Vagina (tissue), 2 donors: Measurements from ENCODE around the gene KRTAP5-3. TPM values are rescaled to one million over a fixed set of nuclear protein-coding genes. Genes with fewer than 3 reads are reported as not detected.

Experiments used
- DNase-seq, 2 donors: peaks; one replicate each; pipeline ENCODE4 v3.0.0-alpha.2; 2017; ENCODE audit errors: extremely low spot score in 2 of 2
- H3K27ac ChIP-seq: fragments of 200-600 bp; sonication (generic); one replicate; pipeline ENCODE4 v1.5.1; 2019
- H3K27me3 ChIP-seq: fragments of 200-600 bp; sonication (generic); one replicate; pipeline ENCODE4 v1.5.1; 2019
- H3K36me3 ChIP-seq, 2 donors: fragments of 200-600 bp; sonication (generic); one replicate each; pipeline ENCODE4 v1.5.1; 2017 to 2019
- H3K4me1 ChIP-seq: fragments of 200-600 bp; sonication (generic); one replicate; pipeline ENCODE4 v1.5.1; 2019
- H3K4me3 ChIP-seq, 2 donors: fragments of 200-600 bp; sonication (generic); 1 replicate in 1 of 2; 2 replicates in 1 of 2; pipeline ENCODE4 v1.5.1; 2016 to 2019
- H3K9me3 ChIP-seq: fragments of 200-600 bp; sonication (generic); one replicate; pipeline ENCODE4 v1.5.1; 2019
- CTCF ChIP-seq, 3 experiments: fragments of 450-650 bp in 2 of 3; fragments of 200-600 bp in 1 of 3; sonication (generic) in 1 of 3; IDR thresholded peaks; one replicate each; pipeline ENCODE4 v1.5.1; 2017 to 2019; ENCODE audit warnings: antibody characterized with exemption in 3 of 3, mild to moderate bottlenecking in 2 of 3, moderate library complexity in 2 of 3
- POLR2A ChIP-seq, 2 donors: fragments of 450-650 bp; IDR thresholded peaks; one replicate each; pipeline ENCODE4 v1.6.1; 2017; ENCODE audit warnings: antibody characterized with exemption in 2 of 2, mild to moderate bottlenecking in 2 of 2, moderate library complexity in 2 of 2
- POLR2AphosphoS5 ChIP-seq, 2 donors: sonication (generic); formaldehyde crosslinking; IDR thresholded peaks; one replicate each; pipeline ENCODE4 v1.9.0; 2017; ENCODE audit warnings: antibody characterized with exemption in 2 of 2, mild to moderate bottlenecking in 2 of 2, low read depth in 1 of 2; ENCODE audit not compliant: insufficient read depth in 1 of 2
- intact Hi-C: fragments of 100-400 bp; cut with DNase I; formaldehyde crosslinking; loops from one replicate; pipeline ENCODE4 v1.15.1; 2023
- total RNA-seq: library from RNA; depleted of rRNA; stranded (reverse); fragments of >200 nt; gene quantifications from one replicate; pipeline ENCODE4 v1.2.3, GENCODE V29; 2016

The KRTAP5-3 gene
- total RNA-seq, 1 donor from 2014 or later: not detected

- no peaks in the 10 kb centered on the region for H3K9me3 ChIP-seq
- H3K27ac ChIP-seq: no peak overlapping the region
- no peaks in the 10 kb centered on the region for H3K36me3 ChIP-seq
- peaks cover 24% of the 10 kb centered on the region for H3K4me1 ChIP-seq
- TF ChIP-seq POLR2AphosphoS5 (IDR thresholded peaks at IDR 0.05; ENCODE audit: insufficient read depth in 1 of 2, low read depth in 1 of 2) (no peak), POLR2A (IDR thresholded peaks at IDR 0.05) (no peak), CTCF (IDR thresholded peaks at IDR 0.05) (no peak)
- no peak for DNase-seq
- no peak overlapping the region for H3K4me3 ChIP-seq
- H3K27me3 ChIP-seq: no peaks in the 10 kb centered on the region
- intact Hi-C loops: no loop called here
These were observed 44.3 kb downstream of the KRTAP5-3 start for GRCh38 chr11:1563697-1564534.

GRCh38 chr11:1563149-1563638, 45.1 kb downstream of the KRTAP5-3 start:
- Histone ChIP-seq H3K4me3 (no peak overlapping the region), H3K27ac (no peak overlapping the region), H3K4me1 (peaks cover 31% of the 10 kb centered on the region), H3K9me3 (no peaks in the 10 kb centered on the region), H3K27me3 (no peaks in the 10 kb centered on the region), H3K36me3 (no peaks in the 10 kb centered on the region)
- no peak for DNase-seq
- intact Hi-C loops: no loop called here
- TF ChIP-seq POLR2A (IDR thresholded peaks at IDR 0.05) (no peak), POLR2AphosphoS5 (IDR thresholded peaks at IDR 0.05; ENCODE audit: insufficient read depth in 1 of 2, low read depth in 1 of 2) (no peak), CTCF (IDR thresholded peaks at IDR 0.05) (no peak)

- H3K27ac ChIP-seq: no peak overlapping the region
- intact Hi-C loops: no loop called here
These were observed 45.7 kb downstream of the KRTAP5-3 start for GRCh38 chr11:1562469-1563148.

GRCh38 chr11:1561955-1562354, 46.3 kb downstream of the KRTAP5-3 start:
- H3K4me3 ChIP-seq: no peak overlapping the region
- H3K9me3 ChIP-seq: no peaks in the 10 kb centered on the region
- H3K27me3 ChIP-seq: no peaks in the 10 kb centered on the region
- peaks cover 40% of the 10 kb centered on the region for H3K4me1 ChIP-seq
- DNase-seq: no peak
- intact Hi-C loops: no loop called here
- H3K36me3 ChIP-seq: no peaks in the 10 kb centered on the region
- no peak overlapping the region for H3K27ac ChIP-seq
- TF ChIP-seq CTCF (IDR thresholded peaks at IDR 0.05) (no peak), POLR2AphosphoS5 (IDR thresholded peaks at IDR 0.05; ENCODE audit: insufficient read depth in 1 of 2, low read depth in 1 of 2) (no peak), POLR2A (IDR thresholded peaks at IDR 0.05) (no peak)

More at GRCh38 chr11:1562469-1563148, 45.7 kb downstream of the KRTAP5-3 start:
- TF ChIP-seq POLR2AphosphoS5 (IDR thresholded peaks at IDR 0.05; ENCODE audit: insufficient read depth in 1 of 2, low read depth in 1 of 2) (no peak), POLR2A (IDR thresholded peaks at IDR 0.05) (no peak), CTCF (IDR thresholded peaks at IDR 0.05) (no peak)
- H3K4me1 ChIP-seq: peaks cover 37% of the 10 kb centered on the region
- H3K9me3 ChIP-seq: no peaks in the 10 kb centered on the region
- no peak for DNase-seq
- no peak overlapping the region for H3K4me3 ChIP-seq
- H3K36me3 ChIP-seq: no peaks in the 10 kb centered on the region
- no peaks in the 10 kb centered on the region for H3K27me3 ChIP-seq
